Activated effector memory CD4-positive, alpha-beta T cell treated with anti-CD3 and anti-CD28 coated beads, Interleukin-2, amount 50 U/mL, for 16 hours (primary cell): ENCODE results near the gene SARDH.
A peak's percentile ranks its signal among the peaks of the same experiment; 100 is the strongest.

ENCODE experiments used
- DNase-seq: peaks from one replicate; pipeline ENCODE4 v3.0.0-alpha.2; 2020

The SARDH gene

GRCh38 chr9:133661846-133662540, 76.2 kb downstream of the SARDH start:
- no peak for DNase-seq

DNA sequence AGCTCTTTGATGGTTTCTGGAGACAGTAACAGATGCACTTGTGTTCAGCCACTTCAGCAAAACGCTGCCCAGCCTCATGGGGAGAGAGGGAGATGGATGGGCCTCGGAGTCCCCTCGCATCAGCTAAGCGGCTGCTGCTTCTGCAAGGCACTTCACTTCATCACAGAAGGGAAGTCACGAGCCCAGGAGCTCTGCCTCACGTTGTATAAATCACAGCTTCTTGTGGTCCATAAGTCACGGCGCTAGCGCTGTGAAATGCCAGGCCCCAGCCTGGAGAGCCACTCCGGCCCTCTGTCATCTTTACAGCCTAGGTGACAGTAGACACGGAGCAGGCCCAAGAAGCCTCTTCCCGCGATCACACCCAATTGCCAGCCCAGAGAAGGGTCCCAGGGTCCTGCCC, 78.6 kb downstream of the SARDH start:
- no peak for DNase-seq

DNA sequence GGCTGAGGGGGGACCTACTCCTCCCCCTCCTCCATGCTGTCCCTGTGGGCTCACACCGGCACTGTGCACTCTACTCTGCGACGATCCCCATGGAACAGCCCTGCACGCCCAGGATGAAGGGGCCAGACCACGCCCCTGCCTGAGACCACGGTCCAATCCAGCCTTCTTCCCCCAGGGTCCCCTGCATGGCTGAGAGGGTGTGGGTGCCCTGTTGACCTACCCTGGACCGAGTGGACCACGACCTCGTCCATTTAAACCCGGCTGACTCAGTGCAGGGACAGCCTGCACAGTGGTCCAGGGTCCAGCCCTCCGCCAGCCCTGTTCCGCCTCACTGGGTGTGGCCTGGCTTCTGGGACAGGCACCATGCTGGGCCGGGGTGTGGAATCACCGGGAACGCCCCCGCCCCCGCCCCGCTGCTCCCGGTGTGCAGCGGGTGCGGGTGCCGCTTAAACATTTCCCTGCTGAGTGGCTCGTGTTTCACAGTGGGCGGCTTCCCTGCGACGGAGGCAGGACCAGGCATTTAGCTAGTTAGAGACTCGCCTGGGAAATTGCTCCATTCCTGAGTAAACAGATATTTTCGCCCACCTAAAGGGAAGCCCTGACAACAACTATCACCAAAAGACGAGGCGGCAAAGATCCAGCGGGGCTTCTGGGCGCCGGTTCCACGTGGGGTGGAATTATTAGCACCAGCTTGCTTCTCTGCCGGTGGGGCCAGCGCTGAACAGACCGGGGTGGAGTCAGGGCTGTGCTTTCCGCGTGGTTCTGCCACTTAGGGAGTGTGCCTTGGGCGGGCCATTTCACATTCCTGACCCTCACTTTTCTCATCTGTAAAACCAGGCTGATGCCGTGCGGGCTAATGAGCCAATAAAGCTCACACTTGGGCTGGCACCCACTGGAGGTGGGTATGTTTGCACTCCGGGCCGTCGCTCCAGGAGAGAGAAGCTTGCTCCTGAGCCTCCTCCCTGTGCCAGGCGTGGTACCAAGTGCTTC, 79.4 kb downstream of the SARDH start:
- no peak for DNase-seq

GRCh38 chr9:133657120-133657661, 81.0 kb downstream of the SARDH start:
- no peak for DNase-seq

GRCh38 chr9:133656211-133657119, 81.7 kb downstream of the SARDH start:
- DNase-seq = peak; percentile 72

GRCh38 chr9:133655701-133656100, 82.5 kb downstream of the SARDH start:
- DNase-seq = no peak

DNA sequence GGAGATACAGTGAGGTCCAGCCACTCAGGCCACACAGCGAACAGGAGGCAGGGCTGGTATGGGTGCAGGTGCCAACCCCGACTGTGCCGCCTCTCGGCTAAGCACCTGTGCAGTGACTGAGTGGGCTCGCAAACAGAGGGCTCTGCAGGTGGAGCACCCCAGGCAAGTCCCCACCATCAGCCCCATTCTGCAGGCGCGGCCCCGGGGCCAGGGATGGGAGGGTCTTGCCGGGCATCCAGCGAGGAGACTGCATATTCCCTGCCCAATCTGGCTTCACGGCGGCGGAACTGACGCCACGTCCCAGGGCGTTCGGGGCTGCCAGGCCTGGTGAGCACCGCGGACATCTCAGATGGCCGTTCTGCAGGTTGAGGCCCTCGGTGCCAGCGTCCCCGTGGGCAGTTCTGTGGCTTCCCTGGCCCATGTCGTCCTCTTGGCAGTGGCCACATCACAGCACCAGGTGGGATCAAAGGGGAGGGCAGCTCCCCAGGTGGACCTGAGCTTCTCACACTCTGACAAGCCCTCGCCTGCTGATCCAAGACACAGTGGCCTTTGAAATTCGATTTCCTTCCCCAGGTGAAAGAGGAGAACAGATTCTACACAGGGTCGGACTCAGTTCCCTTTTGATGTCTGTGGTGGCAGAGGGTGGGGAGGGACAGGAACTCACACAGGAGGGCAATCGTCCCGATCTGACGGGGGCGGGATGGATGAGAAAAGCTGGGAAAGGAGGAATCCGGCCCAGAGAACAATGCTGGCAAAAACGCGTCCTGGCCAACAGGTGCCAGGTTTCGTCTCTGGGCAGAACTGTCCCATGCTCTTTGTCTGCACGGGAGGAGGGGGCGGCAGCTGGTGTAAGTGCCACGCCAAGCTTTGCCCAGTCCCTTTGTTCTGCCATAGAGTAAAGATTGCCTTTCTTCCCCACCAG, 83.2 kb downstream of the SARDH start:
- no peak for DNase-seq

GRCh38 chr9:133653638-133654037, 84.5 kb downstream of the SARDH start:
- no peak for DNase-seq

- DNase-seq = no peak
Observed at GRCh38 chr9:133650026-133650425, 88.1 kb downstream of the SARDH start.

GRCh38 chr9:133649194-133649593, 89.0 kb downstream of the SARDH start:
- no peak for DNase-seq

DNA sequence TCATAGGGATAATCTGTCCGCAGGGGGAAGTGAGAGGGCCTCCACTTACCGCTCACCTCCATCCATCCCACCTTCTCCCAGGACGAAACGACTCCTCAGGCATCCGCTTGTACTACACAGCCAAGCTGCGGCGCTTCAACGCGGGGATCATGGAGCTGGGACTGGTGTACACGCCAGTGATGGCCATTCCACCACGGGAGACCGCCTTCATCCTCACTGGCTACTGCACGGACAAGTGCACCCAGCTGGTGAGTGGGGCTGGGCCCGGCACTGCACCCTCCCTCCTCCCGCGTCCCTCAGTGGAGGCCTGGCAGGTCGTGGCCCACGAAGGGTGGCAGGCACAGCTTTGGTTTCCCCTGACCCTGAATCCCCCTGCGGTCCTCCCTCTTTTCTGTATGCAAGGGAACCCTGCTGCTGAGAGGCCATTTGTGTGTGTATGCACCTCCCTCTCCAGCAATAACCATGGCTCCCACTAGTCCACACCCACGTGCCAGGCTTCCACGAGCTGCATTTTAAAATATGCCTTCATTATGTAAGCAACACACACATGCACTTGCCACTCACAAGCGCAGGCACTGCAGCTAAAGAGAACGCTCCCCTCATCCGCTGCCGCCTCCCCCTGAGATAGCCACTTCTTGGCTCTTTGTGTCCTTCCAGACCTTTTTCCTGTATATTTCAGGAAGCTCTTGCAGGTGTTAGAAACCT, 90.2 kb downstream of the SARDH start:
- no peak for DNase-seq

- DNase-seq = no peak
Observed at GRCh38 chr9:133647148-133647547, 91.0 kb downstream of the SARDH start.

DNA sequence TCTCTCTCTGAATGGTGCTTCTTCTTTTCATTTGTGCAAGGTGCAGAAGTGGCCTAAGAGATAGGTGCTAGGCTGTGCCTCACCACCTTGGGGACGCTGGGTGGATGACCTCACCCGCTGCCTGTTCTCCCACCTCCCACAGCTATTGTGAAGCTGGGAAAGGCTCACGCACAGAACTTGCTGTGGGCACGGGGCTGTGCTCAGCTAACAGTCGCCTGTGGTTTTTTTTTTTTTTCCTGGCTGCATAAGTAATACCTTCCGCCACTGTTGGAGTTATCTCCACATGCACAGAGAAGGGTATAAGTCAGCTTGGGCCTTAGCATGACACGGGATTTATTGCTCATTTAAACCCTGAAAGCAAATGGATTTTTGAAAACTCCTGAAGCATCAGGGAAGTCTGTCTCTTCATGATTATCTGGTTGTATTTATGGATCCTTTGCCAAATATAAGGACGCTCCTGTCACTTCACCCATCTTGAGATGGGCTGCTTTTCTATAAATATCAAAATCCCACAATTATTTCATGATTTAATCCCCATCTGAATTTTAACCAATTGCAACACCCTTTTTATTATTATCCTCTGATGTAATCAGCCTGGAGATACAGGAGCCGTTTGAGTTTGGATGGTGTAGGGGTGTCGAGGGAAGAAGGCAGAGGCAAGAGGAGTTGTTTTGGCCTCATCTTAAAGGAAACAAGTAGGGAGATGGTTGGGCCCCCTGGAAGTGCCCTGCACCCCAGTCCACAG, 93.0 kb downstream of the SARDH start:
- no peak for DNase-seq

- DNase-seq = no peak
Observed at GRCh38 chr9:133643978-133644760, 94.0 kb downstream of the SARDH start.

DNA sequence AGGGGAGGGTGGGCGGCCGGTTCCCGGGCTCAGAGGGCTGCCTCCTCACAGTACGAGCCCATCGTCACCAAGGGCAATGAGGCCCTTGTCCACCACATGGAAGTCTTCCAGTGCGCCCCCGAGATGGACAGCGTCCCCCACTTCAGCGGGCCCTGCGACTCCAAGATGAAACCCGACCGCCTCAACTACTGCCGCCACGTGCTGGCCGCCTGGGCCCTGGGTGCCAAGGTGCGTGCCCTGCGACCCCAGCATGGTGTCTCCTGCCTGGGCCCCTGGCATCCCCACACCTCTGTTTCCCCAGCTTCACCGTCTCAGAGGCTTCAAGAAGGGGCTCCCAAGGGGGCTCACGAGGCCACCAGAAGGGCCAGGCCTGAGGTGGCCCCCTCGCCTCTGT, 94.8 kb downstream of the SARDH start:
- DNase-seq = no peak

GRCh38 chr9:133642708-133643361, 95.3 kb downstream of the SARDH start:
- no peak for DNase-seq

GRCh38 chr9:133641861-133642595, 96.1 kb downstream of the SARDH start:
- no peak for DNase-seq

DNA sequence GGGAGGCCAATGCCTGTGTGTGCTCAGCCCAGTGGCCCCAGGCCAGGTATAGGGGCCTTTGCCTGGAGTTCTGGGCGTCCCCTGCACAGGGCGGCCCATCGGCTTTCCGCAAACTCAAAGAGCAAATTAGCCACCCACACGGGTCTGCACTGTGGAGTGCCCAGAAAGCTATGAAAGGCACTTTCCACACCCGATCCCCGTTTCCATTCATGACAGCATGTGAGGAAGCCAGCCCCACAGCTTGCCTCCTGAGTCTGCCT, 96.8 kb downstream of the SARDH start:
- no peak for DNase-seq
